ENCODE measurements around the gene SCGB3A1.

Gene SCGB3A1

GRCh38 chr5:180603076-180603594, 11.8 kb upstream of the SCGB3A1 start:
- no peak for DNase-seq

- DNase-seq: no peak
Measured at GRCh38 chr5:180602481-180603075, 11.3 kb upstream of the SCGB3A1 start.

- DNase-seq: no peak
Measured at GRCh38 chr5:180601591-180602480, 10.5 kb upstream of the SCGB3A1 start.

DNA sequence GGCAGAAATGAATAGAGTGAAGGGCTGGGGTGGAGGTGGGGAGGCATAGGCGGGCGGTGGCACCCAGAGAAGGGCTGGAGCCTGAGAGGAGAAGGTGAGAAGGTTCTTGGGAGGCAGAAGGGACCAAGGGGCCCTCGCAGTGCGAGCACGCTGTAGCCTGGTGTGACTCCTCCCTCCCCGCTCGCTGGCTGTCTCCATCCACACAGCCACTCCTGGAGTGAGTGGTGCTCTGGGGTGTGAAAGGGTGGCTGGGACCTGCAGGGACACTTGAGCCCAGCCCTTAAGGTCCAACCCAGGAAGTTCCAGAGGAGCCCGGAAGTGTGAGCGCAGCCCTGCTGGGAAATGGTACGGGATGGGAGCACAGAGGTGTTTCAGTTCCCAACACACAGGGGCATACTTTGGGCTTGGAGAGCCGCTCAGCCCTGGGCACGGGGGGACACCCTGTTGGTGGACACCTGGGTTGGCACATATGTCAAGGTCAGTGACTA, 9.3 kb upstream of the SCGB3A1 start:
- DNase-seq: no peak

DNA sequence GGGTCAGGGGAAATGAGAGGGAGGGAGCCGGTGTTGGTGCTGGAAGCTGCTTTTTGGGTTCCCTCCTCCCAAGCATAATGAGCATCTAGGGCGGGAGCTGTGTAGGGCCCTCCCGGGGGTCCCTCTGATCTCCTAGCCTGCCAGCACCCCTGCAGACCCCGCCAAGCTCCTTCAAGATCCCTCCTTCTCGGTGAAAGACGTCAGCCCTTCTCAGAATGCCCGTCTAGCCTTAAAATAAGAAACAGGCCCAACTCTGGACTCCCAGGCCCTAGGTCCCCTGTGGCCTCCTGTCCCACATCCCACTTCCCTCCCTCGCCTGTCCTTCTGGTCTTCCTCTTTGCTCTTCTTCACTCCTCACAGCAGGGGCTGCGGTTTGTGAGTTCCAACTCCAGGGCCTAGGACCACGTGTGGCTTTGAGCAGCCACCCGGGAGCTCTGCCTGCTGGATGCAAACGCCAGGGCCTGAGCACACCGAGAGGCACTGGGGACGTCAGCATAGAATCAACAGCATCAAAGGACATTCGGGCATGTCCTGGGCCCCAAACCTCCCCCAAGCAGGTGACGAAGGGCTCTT, 8.8 kb upstream of the SCGB3A1 start:
- no peak for DNase-seq

DNA sequence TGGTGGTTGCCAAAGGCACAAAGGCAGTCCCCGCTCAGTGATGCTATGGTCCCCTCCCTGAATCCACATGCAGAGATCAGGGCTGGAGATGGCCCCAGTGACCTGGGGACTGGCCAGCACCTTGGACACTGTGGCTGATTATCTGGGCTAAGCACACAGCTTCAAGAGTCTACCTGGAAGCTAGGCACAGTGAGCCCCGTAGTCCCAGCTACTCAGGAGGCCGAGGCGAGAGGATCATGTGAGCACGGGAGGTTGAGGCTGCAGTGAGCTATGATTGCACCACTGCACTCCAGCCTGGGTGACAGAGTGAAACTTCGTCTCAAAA, 8.3 kb upstream of the SCGB3A1 start:
- DNase-seq: no peak

GRCh38 chr5:180598797-180599589, 7.7 kb upstream of the SCGB3A1 start:
- DNase-seq: no peak

- DNase-seq: no peak
Measured at GRCh38 chr5:180598316-180598701, 7.0 kb upstream of the SCGB3A1 start.

DNA sequence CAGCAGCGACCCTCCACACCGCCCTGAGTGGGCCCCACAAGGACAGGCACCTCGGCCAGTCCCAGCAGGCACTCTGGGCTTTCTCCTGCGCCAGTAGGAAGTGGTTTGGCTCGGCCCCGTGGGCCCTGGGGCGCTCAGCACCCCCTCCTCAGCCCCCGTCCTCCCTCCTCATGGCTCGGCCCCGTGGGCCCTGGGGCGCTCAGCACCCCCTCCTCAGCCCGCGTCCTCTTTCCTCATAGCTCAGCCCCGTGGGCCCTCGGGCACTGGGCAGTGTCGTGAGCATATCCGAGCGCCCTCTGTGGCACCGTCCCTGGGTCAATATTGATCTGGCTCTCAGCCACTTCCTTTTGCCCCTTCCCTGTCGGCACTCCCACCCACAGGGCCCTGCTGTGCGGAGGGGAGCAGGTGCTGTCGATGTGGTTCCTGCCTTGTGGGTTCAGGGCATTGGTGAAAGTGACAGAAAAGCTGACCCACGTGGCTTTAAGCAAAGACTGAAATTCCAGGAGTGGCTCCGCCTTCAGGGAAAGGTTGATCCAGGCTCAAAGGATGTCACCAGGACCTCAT, 5.5 kb upstream of the SCGB3A1 start:
- DNase-seq: no peak

- DNase-seq: no peak
Measured at GRCh38 chr5:180596115-180596667, 4.9 kb upstream of the SCGB3A1 start.

- DNase-seq: no peak
Measured at GRCh38 chr5:180595381-180596114, 4.2 kb upstream of the SCGB3A1 start.

- no peak for DNase-seq
Measured at GRCh38 chr5:180595046-180595379, 3.7 kb upstream of the SCGB3A1 start.

- no peak for DNase-seq
Measured at GRCh38 chr5:180594311-180595045, 3.2 kb upstream of the SCGB3A1 start.

DNA sequence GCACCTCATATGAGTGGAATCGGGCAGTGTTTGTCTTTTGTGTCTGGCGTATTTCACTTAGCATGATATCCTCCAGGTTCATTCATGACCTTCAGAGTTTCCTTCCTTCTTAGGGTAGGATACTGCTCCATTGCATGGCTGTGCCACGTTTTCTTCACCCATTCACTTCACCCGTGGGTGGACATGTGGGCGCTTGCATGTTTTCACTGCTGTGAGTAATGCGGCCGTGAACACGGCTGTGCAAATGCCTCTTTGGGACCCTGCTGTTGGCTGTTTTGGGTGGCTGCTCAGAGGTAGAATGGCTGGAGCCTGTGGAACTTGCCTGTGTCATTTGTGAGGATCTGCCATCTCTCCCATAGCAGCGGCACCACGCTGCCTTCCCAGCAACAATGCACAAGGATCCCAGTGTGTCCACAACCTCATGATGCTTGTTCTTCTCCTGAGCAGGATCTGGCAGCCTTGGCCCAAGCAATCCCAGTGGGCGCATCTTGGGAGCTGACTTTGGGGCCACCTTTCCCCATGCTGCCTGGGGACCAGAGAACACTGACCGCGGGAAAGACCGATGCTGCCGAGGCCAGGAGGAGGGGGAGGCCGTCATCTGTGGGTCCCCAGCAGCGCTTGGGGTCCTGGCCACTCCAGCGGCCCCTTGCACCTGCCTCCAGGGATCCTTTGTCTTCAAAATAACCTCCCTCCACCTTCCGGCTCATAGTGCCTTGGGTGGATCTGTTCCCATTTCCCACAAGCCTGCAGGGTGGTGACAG, 2.3 kb upstream of the SCGB3A1 start:
- DNase-seq: no peak

GRCh38 chr5:180592176-180592575, 877 bp upstream of the SCGB3A1 start:
- DNase-seq: no peak

GRCh38 chr5:180590543-180591310, 572 bp downstream of the SCGB3A1 start:
- DNase-seq: no peak

DNA sequence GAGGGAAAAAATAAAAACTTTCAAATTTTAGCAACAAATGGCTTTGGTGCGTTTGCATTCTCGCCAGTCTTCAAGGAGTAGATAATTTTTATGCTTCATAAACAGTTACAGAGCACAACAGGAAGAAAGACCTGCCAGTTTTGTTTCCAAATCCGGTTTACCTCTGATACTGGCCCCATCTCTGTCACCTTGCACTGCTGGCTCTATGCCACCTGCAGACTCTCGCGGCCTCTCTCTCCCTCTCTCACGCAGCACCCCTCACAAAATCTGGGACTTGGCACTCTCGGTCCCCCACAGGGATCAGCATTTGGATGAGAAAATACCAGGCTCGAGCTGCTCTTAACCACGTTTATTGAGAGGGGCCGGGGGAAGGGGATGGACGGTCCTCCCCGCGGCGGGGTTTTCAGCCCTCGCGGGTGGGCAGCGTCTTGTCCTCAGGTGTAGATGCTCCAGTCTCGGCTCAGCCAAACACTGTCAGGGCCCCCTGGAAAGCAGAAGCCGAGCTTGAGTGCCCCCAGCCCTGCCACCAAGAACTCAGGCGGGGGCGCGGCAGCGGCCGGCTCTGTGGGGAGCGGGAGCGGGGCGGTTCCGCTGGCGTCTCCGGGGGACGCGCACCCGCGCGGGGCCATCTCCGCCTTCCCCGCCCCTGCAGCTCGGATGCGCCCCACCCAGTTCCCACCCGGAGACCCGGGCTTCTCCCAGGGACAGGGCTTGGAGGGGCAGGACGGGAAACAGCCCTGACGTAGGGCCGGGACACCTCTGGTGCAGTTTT, 1.3 kb downstream of the SCGB3A1 start:
- DNase-seq: no peak

DNA sequence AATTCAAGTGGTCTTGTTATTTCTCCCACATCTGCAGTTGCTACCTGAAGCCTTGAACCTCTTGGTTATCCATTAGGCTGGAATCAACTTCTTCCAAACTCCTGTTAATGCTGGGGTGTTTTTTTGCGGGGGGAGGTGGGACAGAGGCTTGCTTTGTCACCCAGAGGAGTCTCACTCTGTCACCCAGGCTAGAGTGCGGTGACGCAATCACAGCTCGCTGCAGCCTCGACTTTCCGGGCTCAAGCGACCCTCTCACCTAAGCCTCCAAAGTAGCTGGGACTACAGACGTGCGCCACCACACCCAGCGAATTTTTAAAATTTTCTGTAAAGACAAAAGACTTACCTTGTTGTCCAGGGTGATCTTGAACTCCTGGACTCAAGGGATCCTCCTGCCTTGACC, 4.4 kb downstream of the SCGB3A1 start:
- DNase-seq: no peak

- DNase-seq: no peak
Measured at GRCh38 chr5:180586204-180586603, 5.1 kb downstream of the SCGB3A1 start.

Data from activated T-cell treated with anti-CD3 and anti-CD28 coated beads for 4 hours (primary cell).